RWPE1 (cell line): ENCODE data around the gene SRRM2.

Experiments used
- CTCF ChIA-PET: fragments of 350-600 bp; sonication (Branson Sonifier 250); formaldehyde crosslinking; extraction: SDS; loops from one replicate; lab custom pipeline; 2021; lab: Yijun Ruan, JAX
- POLR2A ChIA-PET: fragments of 400-600 bp; formaldehyde crosslinking; extraction: SDS; loops from one replicate; lab custom pipeline; 2020; ENCODE audit warnings: antibody characterized with exemption; ENCODE audit not compliant: low non-redundant PET; lab: Yijun Ruan, JAX
- DNase-seq: peaks from one replicate; pipeline ENCODE4 v3.0.0; 2012; ENCODE audit warnings: low spot score
- H3K27ac ChIP-seq: fragments of 450-650 bp; 2 replicates; pipeline ENCODE4 v1.5.1; 2017
- CTCF ChIP-seq: fragments of 450-650 bp; conservative IDR thresholded peaks from 2 replicates; pipeline ENCODE4 v1.5.1; 2017; ENCODE audit warnings: low read depth, mild to moderate bottlenecking

Gene SRRM2

DNA sequence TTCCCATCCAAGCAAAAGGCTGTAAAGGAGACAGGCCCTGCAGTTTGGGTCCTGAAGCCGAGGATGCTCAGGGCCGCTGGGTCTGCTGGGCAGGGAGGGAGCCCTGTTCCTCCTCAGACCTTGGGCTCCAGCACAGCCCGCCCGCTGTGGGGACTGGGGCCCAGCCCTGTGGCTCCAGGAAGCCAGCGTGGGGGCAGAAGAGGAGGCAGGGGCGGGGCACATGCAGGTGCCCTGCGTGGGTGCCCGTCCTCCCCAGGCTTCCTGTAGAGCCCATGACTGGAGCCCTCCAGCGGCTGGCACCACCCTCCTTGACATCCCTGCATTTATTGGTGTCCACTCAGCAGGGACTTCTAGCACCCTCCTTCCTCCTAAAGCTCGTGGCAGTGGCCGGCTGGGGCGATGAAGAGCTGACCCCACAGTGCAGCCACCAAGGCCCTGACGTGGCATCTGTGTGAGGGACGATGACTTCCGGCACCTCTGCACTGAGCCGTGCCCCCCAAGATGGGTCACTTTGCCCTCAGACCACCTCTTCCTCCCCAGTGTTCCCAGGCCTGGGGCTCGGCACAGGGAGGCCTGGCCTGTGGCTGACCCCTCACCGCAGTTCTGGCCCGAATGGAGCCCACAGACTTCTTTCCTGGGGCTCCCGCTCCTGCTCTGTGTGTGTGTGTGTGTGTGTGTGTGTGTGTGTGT lies 42.3 kb upstream of the SRRM2 start:
- ChIA-PET POLR2A (no interaction called here), CTCF (no interaction called here)
- peak overlapping the region; percentile 43 for H3K27ac ChIP-seq
- no peak for TF ChIP-seq CTCF
- no peak for DNase-seq

DNA sequence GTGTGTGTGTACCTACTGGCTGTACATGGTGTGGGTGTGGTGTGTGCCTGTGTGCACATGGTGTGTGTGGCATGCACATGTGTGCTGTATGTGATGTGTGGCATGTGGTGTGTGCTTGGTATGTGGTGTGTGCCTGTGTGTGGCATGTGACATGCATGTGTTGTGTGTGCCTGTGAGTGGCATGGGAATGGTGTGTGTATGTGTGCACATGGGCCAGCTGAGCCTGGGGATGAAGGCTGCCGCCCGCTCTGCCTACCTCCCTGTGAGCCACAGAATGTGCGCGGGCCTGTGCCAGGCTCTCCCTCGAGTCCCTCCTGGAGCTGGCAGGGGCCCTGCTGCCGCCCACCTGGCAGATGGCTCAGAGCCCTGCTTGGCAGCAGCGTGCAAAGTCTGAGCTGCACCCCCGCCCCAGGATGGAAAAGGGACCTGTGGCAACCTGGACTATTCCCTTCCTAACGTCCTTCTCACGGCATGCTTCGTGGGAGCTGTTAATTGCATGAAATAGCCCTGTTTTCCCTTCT lies 41.7 kb upstream of the SRRM2 start:
- POLR2A ChIA-PET = no interaction called here

GRCh38 chr16:2711370-2712062 lies 40.9 kb upstream of the SRRM2 start:
- no peak for DNase-seq
- H3K27ac ChIP-seq = peak overlapping the region; percentile 43
- TF ChIP-seq CTCF = no peak
- ChIA-PET POLR2A (no interaction called here), CTCF (no interaction called here)

More for the DNA sequence above, 41.7 kb upstream of the SRRM2 start:
- CTCF ChIA-PET = no interaction called here
- peak overlapping the region; percentile 43 for H3K27ac ChIP-seq
- DNase-seq = no peak
- TF ChIP-seq CTCF = no peak

DNA sequence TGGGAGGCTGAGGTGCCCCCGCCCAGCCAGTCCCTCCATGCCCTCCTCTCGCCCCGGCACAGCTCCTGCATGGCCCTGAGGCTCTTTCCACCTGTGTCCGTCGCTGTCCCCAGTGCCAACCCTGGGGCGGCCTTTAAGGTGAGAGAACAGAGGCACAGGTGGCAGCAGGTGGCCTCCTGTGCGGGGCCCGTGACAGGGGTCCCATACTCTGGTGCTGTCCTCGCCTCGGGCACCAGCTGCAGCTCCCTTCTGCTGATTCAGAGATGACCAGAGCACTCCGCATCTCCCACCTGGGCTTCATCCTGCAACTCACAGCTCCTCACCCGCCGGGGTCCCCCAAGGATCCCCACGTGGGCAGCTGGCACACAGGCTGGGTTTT lies 40.4 kb upstream of the SRRM2 start:
- no peak overlapping the region for H3K27ac ChIP-seq
- POLR2A ChIA-PET = no interaction called here
- DNase-seq = no peak
- TF ChIP-seq CTCF = no peak
- CTCF ChIA-PET = no interaction called here

DNA sequence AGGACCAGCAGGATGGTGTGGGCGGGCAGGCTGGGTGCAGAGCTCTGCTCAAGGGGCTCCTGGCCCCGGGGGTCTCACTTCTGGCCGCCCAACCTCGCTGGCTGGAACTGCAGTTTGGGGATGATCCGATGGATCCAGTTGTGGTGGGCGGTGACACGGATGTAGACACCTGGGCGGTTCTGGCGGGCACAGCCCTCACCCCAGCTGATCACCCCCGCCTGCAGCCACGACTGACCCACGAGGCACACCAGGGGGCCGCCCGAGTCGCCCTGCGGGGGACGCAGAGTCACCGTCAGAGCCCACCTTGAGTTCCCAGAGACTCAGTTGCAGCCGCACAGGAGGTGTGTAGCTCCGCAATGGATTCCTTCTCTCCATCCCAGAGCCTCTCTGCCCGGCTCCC lies 39.9 kb upstream of the SRRM2 start:
- ChIA-PET POLR2A (no interaction called here), CTCF (no interaction called here)

DNA sequence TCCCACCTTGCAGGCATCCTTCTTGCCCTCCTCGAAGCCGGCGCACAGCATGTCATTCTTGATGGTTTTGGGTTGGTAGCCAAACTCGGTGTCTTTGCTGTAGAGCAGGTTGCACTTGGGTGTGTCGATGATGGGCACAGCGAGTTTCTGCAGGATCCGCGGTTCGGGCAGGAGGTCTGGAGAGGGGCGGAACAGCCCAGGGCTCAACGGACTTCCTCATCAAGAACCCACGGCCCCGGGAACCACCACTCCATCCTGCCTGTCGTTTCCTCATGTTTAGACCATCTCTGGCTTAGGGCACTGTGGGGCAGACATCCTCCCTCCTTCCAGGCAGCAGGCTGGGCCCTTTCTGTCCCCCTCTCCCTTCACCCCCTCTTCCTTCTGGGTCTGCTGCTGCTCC lies 38.9 kb upstream of the SRRM2 start:
- no peak for DNase-seq
- POLR2A ChIA-PET = no interaction called here
- no peak overlapping the region for H3K27ac ChIP-seq
- no peak for TF ChIP-seq CTCF
- CTCF ChIA-PET = no interaction called here

More for the DNA sequence above, 39.9 kb upstream of the SRRM2 start:
- no peak for TF ChIP-seq CTCF
- H3K27ac ChIP-seq = no peak overlapping the region
- DNase-seq = no peak
